Neural progenitor cell (in vitro differentiated cells): Measurements from ENCODE around the gene STARD9. TPM values are rescaled to one million over a fixed set of nuclear protein-coding genes. Genes with fewer than 3 reads are reported as not detected.
A peak's percentile ranks its signal among the peaks of the same experiment; 100 is the strongest.

ENCODE experiments used
- DNase-seq: peaks from one replicate; pipeline ENCODE4 v3.0.0-alpha.2; 2016; ENCODE audit warnings: low spot score
- H2AFZ ChIP-seq: fragments of 200-600 bp; sonication (generic); replicated peaks from 2 replicates; pipeline ENCODE4 v1.6.1; 2016; ENCODE audit warnings: antibody characterized with exemption
- H3F3A ChIP-seq: fragments of 200-600 bp; sonication (generic); 2 replicates; pipeline ENCODE4 v1.6.1; 2016; ENCODE audit warnings: antibody characterized with exemption, low read depth
- H3K27ac ChIP-seq: fragments of 200-600 bp; sonication (generic); 2 replicates; pipeline ENCODE4 v1.5.1; 2016; ENCODE audit warnings: mild to moderate bottlenecking
- H3K27me3 ChIP-seq: fragments of 200-600 bp; sonication (generic); 2 replicates; pipeline ENCODE4 v1.6.1; 2016; ENCODE audit warnings: mild to moderate bottlenecking, moderate library complexity
- H3K36me3 ChIP-seq: fragments of 200-600 bp; sonication (generic); 2 replicates; pipeline ENCODE4 v1.5.1; 2016
- H3K4me1 ChIP-seq: fragments of 200-600 bp; sonication (generic); 2 replicates; pipeline ENCODE4 v1.6.1; 2016; ENCODE audit warnings: mixed run types
- H3K4me2 ChIP-seq: fragments of 200-600 bp; sonication (generic); 2 replicates; pipeline ENCODE4 v1.6.1; 2016
- H3K4me3 ChIP-seq: fragments of 200-600 bp; sonication (generic); 2 replicates; pipeline ENCODE4 v1.5.1; 2016
- H3K79me2 ChIP-seq: fragments of 200-600 bp; sonication (generic); 2 replicates; pipeline ENCODE4 v1.6.1; 2016; ENCODE audit warnings: low read depth
- H3K9ac ChIP-seq: fragments of 200-600 bp; sonication (generic); 2 replicates; pipeline ENCODE4 v1.6.1; 2016
- H3K9me3 ChIP-seq: fragments of 200-600 bp; sonication (generic); 2 replicates; pipeline ENCODE4 v1.5.1; 2016; ENCODE audit warnings: low read depth
- H4K20me1 ChIP-seq: fragments of 200-600 bp; sonication (generic); 2 replicates; pipeline ENCODE4 v1.6.1; 2016; ENCODE audit warnings: low read depth
- H3K27ac Mint-ChIP-seq: 3 replicates; pipeline ENCODE4 v1.8.0; 2021; ENCODE audit warnings: mixed read lengths
- H3K27me3 Mint-ChIP-seq: 2 replicates; pipeline ENCODE4 v1.8.0; 2022; ENCODE audit warnings: low read depth, mild to moderate bottlenecking, inconsistent platforms, moderate library complexity, mixed read lengths; ENCODE audit not compliant: insufficient read depth
- H3K36me3 Mint-ChIP-seq: 3 replicates; pipeline ENCODE4 v1.8.0; 2021; ENCODE audit warnings: mixed read lengths
- H3K4me1 Mint-ChIP-seq: 3 replicates; pipeline ENCODE4 v1.8.0; 2021; ENCODE audit warnings: mixed read lengths
- H3K4me3 Mint-ChIP-seq: 3 replicates; pipeline ENCODE4 v1.8.0; 2021; ENCODE audit warnings: mild to moderate bottlenecking, moderate library complexity, mixed read lengths
- H3K9me3 Mint-ChIP-seq: 3 replicates; pipeline ENCODE4 v1.8.0; 2020; ENCODE audit warnings: mixed read lengths
- CTCF ChIP-seq: fragments of 200-600 bp; sonication (generic); IDR thresholded peaks from 2 replicates; pipeline ENCODE4 v1.5.1; 2017; ENCODE audit warnings: antibody characterized with exemption, mild to moderate bottlenecking
- EZH2 ChIP-seq: fragments of 200-600 bp; sonication (generic); IDR thresholded peaks from 2 replicates; pipeline ENCODE4 v1.6.1; 2017; ENCODE audit warnings: antibody characterized with exemption, mild to moderate bottlenecking, moderate library complexity
- EZH2phosphoT487 ChIP-seq: fragments of 200-600 bp; sonication (generic); IDR thresholded peaks from 2 replicates; pipeline ENCODE4 v1.6.1; 2017; ENCODE audit warnings: antibody characterized with exemption
- total RNA-seq: library from RNA; depleted of rRNA; stranded (reverse); fragments of >200 nt; gene quantifications from 2 replicates; pipeline ENCODE4 v1.2.3, GENCODE V29; 2015; ENCODE audit warnings: low replicate concordance

STARD9 gene
- total RNA-seq, 1 donor from 2014 or later: 11.9 TPM

GRCh38 chr15:42632105-42632675 lies 56.8 kb downstream of the STARD9 start:
- Mint-ChIP-seq H3K9me3 (peaks cover 16% of the 10 kb centered on the region), H3K27ac (no peak overlapping the region), H3K4me1 (no peaks in the 10 kb centered on the region), H3K4me3 (no peak overlapping the region), H3K36me3 (peaks cover 32% of the 10 kb centered on the region), H3K27me3 (no peaks in the 10 kb centered on the region)
- Histone ChIP-seq H3F3A (no peaks in the 10 kb centered on the region), H4K20me1 (no peaks in the 10 kb centered on the region), H3K79me2 (peaks cover 5% of the 10 kb centered on the region), H3K4me1 (no peaks in the 10 kb centered on the region), H2AFZ (no peak overlapping the region), H3K9ac (no peak overlapping the region), H3K27ac (no peak overlapping the region), H3K36me3 (no peaks in the 10 kb centered on the region), H3K4me3 (no peak overlapping the region), H3K4me2 (no peak overlapping the region), H3K27me3 (no peaks in the 10 kb centered on the region), H3K9me3 (no peaks in the 10 kb centered on the region)
- TF ChIP-seq EZH2phosphoT487: no peak
- TF ChIP-seq EZH2: no peak
- TF ChIP-seq CTCF: no peak
- DNase-seq: no peak

GRCh38 chr15:42640109-42640508 lies 64.7 kb downstream of the STARD9 start:
- Histone ChIP-seq H3K4me3 (no peak overlapping the region), H4K20me1 (no peaks in the 10 kb centered on the region), H3K27me3 (no peaks in the 10 kb centered on the region), H3F3A (no peaks in the 10 kb centered on the region), H3K79me2 (no peaks in the 10 kb centered on the region), H3K4me2 (no peak overlapping the region), H3K9me3 (no peaks in the 10 kb centered on the region), H3K27ac (no peak overlapping the region), H3K36me3 (no peaks in the 10 kb centered on the region), H3K4me1 (no peaks in the 10 kb centered on the region), H3K9ac (no peak overlapping the region), H2AFZ (no peak overlapping the region)
- no peak for TF ChIP-seq CTCF
- TF ChIP-seq EZH2phosphoT487: no peak
- no peak for TF ChIP-seq EZH2
- Mint-ChIP-seq H3K36me3 (peaks cover 27% of the 10 kb centered on the region), H3K4me1 (no peaks in the 10 kb centered on the region), H3K27me3 (peaks cover 4% of the 10 kb centered on the region), H3K9me3 (no peaks in the 10 kb centered on the region), H3K4me3 (no peak overlapping the region), H3K27ac (no peak overlapping the region)
- no peak for DNase-seq

GRCh38 chr15:42650208-42651066 lies 75.0 kb downstream of the STARD9 start:
- Histone ChIP-seq H3K27me3 (no peaks in the 10 kb centered on the region), H2AFZ (no peak overlapping the region), H3K9me3 (no peaks in the 10 kb centered on the region), H3K79me2 (no peaks in the 10 kb centered on the region), H3K4me2 (no peak overlapping the region), H3F3A (no peaks in the 10 kb centered on the region), H3K9ac (no peak overlapping the region), H3K4me3 (no peak overlapping the region), H3K36me3 (peaks cover 8% of the 10 kb centered on the region), H3K4me1 (no peaks in the 10 kb centered on the region), H4K20me1 (no peaks in the 10 kb centered on the region), H3K27ac (no peak overlapping the region)
- Mint-ChIP-seq H3K27me3 (no peaks in the 10 kb centered on the region), H3K4me1 (no peaks in the 10 kb centered on the region), H3K4me3 (no peak overlapping the region), H3K36me3 (peaks cover 5% of the 10 kb centered on the region), H3K9me3 (no peaks in the 10 kb centered on the region), H3K27ac (no peak overlapping the region)
- TF ChIP-seq CTCF (peak; percentile 83), EZH2 (no peak), EZH2phosphoT487 (no peak)
- peak; percentile 69 for DNase-seq
